ENCODE data around the gene PTPRO. TPM values are rescaled to one million over a fixed set of nuclear protein-coding genes. Genes with fewer than 3 reads are reported as not detected.

The PTPRO gene
- 1 to 10 TPM in 1 of 4 donors, under 1 TPM in 3; 0.10 to 1.1 (median 0.32) TPM for total RNA-seq

- no peak for DNase-seq
- intact Hi-C loops (cut with DNase I): no loop called here
- H3K9me3 ChIP-seq: no peaks in the 10 kb centered on the region
- 1% methylated on average over 10 to 33 of the region's 70 CpGs for WGBS, 2 donors
- no peak within 1 kb of the TSS for H3K4me3 ChIP-seq (replicated peaks in 1 of 3)
- H3K27ac ChIP-seq: no peak within 1 kb of the TSS
- no peaks in the 10 kb centered on the region for H3K36me3 ChIP-seq
- H3K4me1 ChIP-seq: peaks cover 0 to 8% of the 10 kb centered on the region in 2 donors
- H3K27me3 ChIP-seq: peaks cover 3% of the 10 kb centered on the region
- TF ChIP-seq POLR2A (IDR thresholded peaks at IDR 0.05): no peak
- no peak for TF ChIP-seq CTCF (IDR thresholded peaks at IDR 0.05)
These were observed at the start of gene PTPRO for GRCh38 chr12:15322164-15323061. PTPRO (plus strand) TSS chr12:15322508.

- H3K36me3 ChIP-seq: no peaks in the 10 kb centered on the region
- intact Hi-C loops (cut with DNase I): loop anchor here (5.0 to 10.0 kb wide), 3 partner anchors 42 to 581 kb away; no protein-coding TSS in a partner anchor
- H3K4me3 ChIP-seq (replicated peaks in 1 of 3): no peak overlapping the region
- no peak for TF ChIP-seq CTCF (IDR thresholded peaks at IDR 0.05)
- no peak for TF ChIP-seq POLR2A (IDR thresholded peaks at IDR 0.05)
- H3K4me1 ChIP-seq: peaks cover under 1 to 3% of the 10 kb centered on the region in 2 donors
- WGBS, 2 donors: 90 to 94% methylated on average over 3 of the region's 3 CpGs
- no peak overlapping the region for H3K27ac ChIP-seq
- no peaks in the 10 kb centered on the region for H3K9me3 ChIP-seq
- DNase-seq: no peak
- H3K27me3 ChIP-seq: no peaks in the 10 kb centered on the region
These were observed 48.4 kb upstream of the PTPRO start for GRCh38 chr12:15273896-15274295.

GRCh38 chr12:15274561-15274967 is 47.7 kb upstream of the PTPRO start:
- no peak overlapping the region for H3K4me3 ChIP-seq (replicated peaks in 1 of 3)
- H3K9me3 ChIP-seq: no peaks in the 10 kb centered on the region
- no peak for DNase-seq
- no peaks in the 10 kb centered on the region for H3K27me3 ChIP-seq
- TF ChIP-seq POLR2A (IDR thresholded peaks at IDR 0.05): no peak
- TF ChIP-seq CTCF (IDR thresholded peaks at IDR 0.05): no peak
- WGBS, 2 donors: 70 to 81% methylated on average over 3 of the region's 3 CpGs
- peaks cover 5 to 7% of the 10 kb centered on the region in 2 donors for H3K4me1 ChIP-seq
- intact Hi-C loops (cut with DNase I): loop anchor here (5.0 to 10.0 kb wide), 3 partner anchors 42 to 580 kb away; no protein-coding TSS in a partner anchor
- no peaks in the 10 kb centered on the region for H3K36me3 ChIP-seq
- no peak overlapping the region for H3K27ac ChIP-seq

GRCh38 chr12:15276088-15276698 is 46.1 kb upstream of the PTPRO start:
- Histone ChIP-seq H3K36me3 (no peaks in the 10 kb centered on the region), H3K4me1 (peaks cover 5 to 9% of the 10 kb centered on the region in 2 donors), H3K9me3 (no peaks in the 10 kb centered on the region), H3K27me3 (no peaks in the 10 kb centered on the region), H3K27ac (no peak overlapping the region), H3K4me3 (replicated peaks in 1 of 3) (no peak overlapping the region)
- peak; percentile 37 to 73 (median 60) for TF ChIP-seq CTCF (IDR thresholded peaks at IDR 0.05)
- no peak for TF ChIP-seq POLR2A (IDR thresholded peaks at IDR 0.05)
- intact Hi-C loops (cut with DNase I): loop anchor here (10.0 kb wide), 2 partner anchors 309 to 579 kb away; no protein-coding TSS in a partner anchor
- peak in 1 of 2 donors; percentile 18 for DNase-seq
- 37 to 40% methylated on average over 8 of the region's 8 CpGs for WGBS, 2 donors
